WTC11 (cell line): ENCODE results near the gene GTF2H2.
"Not testable (repeated sequence)": the region's sequence is repeated elsewhere in the genome, so short reads cannot be mapped to it uniquely, and the experiment has no call there.

Experiments
- TF ChIP-seq, protein P1 (sequence below): sonication (generic); formaldehyde crosslinking; IDR thresholded peaks from 2 replicates; pipeline ENCODE4 v1.8.0; 2022; ENCODE audit warnings: mild to moderate bottlenecking, missing genetic modification reagents
- TF ChIP-seq, protein P2 (sequence below): fragments of 200-600 bp; IDR thresholded peaks from 2 replicates; pipeline ENCODE4 v1.8.0; 2022; ENCODE audit warnings: antibody characterized with exemption
- TF ChIP-seq, protein P3 (sequence below): sonication (generic); formaldehyde crosslinking; IDR thresholded peaks from 2 replicates; pipeline ENCODE4 v1.8.0; 2023; ENCODE audit warnings: missing genetic modification reagents
- TF ChIP-seq, protein P4 (sequence below): sonication (generic); formaldehyde crosslinking; IDR thresholded peaks from 2 replicates; pipeline ENCODE4 v1.8.1; 2023; ENCODE audit warnings: mild to moderate bottlenecking, missing genetic modification reagents
- TF ChIP-seq, protein P5 (sequence below): sonication (generic); formaldehyde crosslinking; IDR thresholded peaks from 2 replicates; pipeline ENCODE4 v1.8.1; 2023; ENCODE audit warnings: mild to moderate bottlenecking, missing genetic modification reagents, moderate library complexity
- TF ChIP-seq, protein P6 (sequence below): sonication (generic); formaldehyde crosslinking; IDR thresholded peaks from 2 replicates; pipeline ENCODE4 v1.8.1; 2023; ENCODE audit warnings: mild to moderate bottlenecking, missing genetic modification reagents

DNA sequence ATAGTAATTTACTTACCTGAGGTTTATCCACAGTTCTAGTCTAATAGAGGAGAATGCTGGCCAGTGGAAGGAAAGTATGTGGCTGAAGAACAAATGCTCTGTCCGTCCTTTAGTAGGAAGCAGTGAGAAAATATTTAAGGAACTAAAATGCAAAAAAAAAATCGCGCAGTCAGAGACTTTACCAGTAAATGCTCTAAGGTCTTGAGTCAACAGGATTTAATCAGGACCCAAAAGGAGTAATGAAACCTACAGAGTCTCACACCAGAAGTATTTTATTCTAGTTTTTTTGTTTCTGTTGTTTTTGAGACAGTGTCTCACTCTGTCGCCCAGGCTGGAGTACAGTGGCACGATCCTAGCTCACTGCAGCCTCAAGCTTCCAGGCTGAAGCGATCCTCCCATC, 46.8 kb downstream of the GTF2H2 start:
- TF ChIP-seq, protein P1, sequence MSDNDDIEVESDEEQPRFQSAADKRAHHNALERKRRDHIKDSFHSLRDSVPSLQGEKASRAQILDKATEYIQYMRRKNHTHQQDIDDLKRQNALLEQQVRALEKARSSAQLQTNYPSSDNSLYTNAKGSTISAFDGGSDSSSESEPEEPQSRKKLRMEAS (CRISPR knock-in tag) = not testable (repeated sequence)
- TF ChIP-seq, protein P2, sequence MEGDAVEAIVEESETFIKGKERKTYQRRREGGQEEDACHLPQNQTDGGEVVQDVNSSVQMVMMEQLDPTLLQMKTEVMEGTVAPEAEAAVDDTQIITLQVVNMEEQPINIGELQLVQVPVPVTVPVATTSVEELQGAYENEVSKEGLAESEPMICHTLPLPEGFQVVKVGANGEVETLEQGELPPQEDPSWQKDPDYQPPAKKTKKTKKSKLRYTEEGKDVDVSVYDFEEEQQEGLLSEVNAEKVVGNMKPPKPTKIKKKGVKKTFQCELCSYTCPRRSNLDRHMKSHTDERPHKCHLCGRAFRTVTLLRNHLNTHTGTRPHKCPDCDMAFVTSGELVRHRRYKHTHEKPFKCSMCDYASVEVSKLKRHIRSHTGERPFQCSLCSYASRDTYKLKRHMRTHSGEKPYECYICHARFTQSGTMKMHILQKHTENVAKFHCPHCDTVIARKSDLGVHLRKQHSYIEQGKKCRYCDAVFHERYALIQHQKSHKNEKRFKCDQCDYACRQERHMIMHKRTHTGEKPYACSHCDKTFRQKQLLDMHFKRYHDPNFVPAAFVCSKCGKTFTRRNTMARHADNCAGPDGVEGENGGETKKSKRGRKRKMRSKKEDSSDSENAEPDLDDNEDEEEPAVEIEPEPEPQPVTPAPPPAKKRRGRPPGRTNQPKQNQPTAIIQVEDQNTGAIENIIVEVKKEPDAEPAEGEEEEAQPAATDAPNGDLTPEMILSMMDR = not testable (repeated sequence)
- TF ChIP-seq, protein P3, sequence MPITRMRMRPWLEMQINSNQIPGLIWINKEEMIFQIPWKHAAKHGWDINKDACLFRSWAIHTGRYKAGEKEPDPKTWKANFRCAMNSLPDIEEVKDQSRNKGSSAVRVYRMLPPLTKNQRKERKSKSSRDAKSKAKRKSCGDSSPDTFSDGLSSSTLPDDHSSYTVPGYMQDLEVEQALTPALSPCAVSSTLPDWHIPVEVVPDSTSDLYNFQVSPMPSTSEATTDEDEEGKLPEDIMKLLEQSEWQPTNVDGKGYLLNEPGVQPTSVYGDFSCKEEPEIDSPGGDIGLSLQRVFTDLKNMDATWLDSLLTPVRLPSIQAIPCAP (CRISPR knock-in tag) = not testable (repeated sequence)
- TF ChIP-seq, protein P4, sequence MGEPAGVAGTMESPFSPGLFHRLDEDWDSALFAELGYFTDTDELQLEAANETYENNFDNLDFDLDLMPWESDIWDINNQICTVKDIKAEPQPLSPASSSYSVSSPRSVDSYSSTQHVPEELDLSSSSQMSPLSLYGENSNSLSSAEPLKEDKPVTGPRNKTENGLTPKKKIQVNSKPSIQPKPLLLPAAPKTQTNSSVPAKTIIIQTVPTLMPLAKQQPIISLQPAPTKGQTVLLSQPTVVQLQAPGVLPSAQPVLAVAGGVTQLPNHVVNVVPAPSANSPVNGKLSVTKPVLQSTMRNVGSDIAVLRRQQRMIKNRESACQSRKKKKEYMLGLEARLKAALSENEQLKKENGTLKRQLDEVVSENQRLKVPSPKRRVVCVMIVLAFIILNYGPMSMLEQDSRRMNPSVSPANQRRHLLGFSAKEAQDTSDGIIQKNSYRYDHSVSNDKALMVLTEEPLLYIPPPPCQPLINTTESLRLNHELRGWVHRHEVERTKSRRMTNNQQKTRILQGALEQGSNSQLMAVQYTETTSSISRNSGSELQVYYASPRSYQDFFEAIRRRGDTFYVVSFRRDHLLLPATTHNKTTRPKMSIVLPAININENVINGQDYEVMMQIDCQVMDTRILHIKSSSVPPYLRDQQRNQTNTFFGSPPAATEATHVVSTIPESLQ (CRISPR knock-in tag) = not testable (repeated sequence)
- TF ChIP-seq, protein P5, sequence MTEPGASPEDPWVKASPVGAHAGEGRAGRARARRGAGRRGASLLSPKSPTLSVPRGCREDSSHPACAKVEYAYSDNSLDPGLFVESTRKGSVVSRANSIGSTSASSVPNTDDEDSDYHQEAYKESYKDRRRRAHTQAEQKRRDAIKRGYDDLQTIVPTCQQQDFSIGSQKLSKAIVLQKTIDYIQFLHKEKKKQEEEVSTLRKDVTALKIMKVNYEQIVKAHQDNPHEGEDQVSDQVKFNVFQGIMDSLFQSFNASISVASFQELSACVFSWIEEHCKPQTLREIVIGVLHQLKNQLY = not testable (repeated sequence)
- TF ChIP-seq, protein P6, sequence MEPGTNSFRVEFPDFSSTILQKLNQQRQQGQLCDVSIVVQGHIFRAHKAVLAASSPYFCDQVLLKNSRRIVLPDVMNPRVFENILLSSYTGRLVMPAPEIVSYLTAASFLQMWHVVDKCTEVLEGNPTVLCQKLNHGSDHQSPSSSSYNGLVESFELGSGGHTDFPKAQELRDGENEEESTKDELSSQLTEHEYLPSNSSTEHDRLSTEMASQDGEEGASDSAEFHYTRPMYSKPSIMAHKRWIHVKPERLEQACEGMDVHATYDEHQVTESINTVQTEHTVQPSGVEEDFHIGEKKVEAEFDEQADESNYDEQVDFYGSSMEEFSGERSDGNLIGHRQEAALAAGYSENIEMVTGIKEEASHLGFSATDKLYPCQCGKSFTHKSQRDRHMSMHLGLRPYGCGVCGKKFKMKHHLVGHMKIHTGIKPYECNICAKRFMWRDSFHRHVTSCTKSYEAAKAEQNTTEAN = not testable (repeated sequence)
